BLaER1 (cell line): ENCODE results near the gene NEUROD4.

Source experiments
- H3K27ac ChIP-seq: shearing (Covaris generic); formaldehyde crosslinking; 2 replicates; pipeline ENCODE4 v1.8.1; 2022
- H3K27me3 ChIP-seq: shearing (Covaris generic); formaldehyde crosslinking; 2 replicates; pipeline ENCODE4 v1.8.1; 2022
- H3K36me3 ChIP-seq: shearing (Covaris generic); formaldehyde crosslinking; 2 replicates; pipeline ENCODE4 v1.8.1; 2022
- H3K4me1 ChIP-seq: shearing (Covaris generic); formaldehyde crosslinking; 2 replicates; pipeline ENCODE4 v1.8.1; 2022
- H3K4me2 ChIP-seq: shearing (Covaris generic); formaldehyde crosslinking; 2 replicates; pipeline ENCODE4 v1.8.1; 2022
- H3K4me3 ChIP-seq: shearing (Covaris generic); formaldehyde crosslinking; 2 replicates; pipeline ENCODE4 v1.8.1; 2022
- H3K9ac ChIP-seq: shearing (Covaris generic); formaldehyde crosslinking; 2 replicates; pipeline ENCODE4 v1.8.1; 2022
- H3K9me3 ChIP-seq: shearing (Covaris generic); formaldehyde crosslinking; 2 replicates; pipeline ENCODE4 v1.8.1; 2022
- H4K20me1 ChIP-seq: shearing (Covaris generic); formaldehyde crosslinking; 2 replicates; pipeline ENCODE4 v1.8.1; 2022
- Cebpa-rat ChIP-seq: shearing (Covaris generic); IDR thresholded peaks from 2 replicates; pipeline ENCODE4 v1.8.1; 2022

NEUROD4 gene

GRCh38 chr12:55019784-55020183, at the start of gene NEUROD4:
TSS of gene NEUROD4 (plus strand) at chr12:55019974. CDS start at chr12:55026440, 6,466 bp downstream.
- Histone ChIP-seq H3K4me2 (no peak within 1 kb of the TSS), H3K9ac (no peak within 1 kb of the TSS), H3K4me3 (no peak within 1 kb of the TSS), H3K36me3 (no peaks in the 10 kb centered on the region), H3K4me1 (peaks cover 10% of the 10 kb centered on the region), H3K27ac (no peak within 1 kb of the TSS), H4K20me1 (no peaks in the 10 kb centered on the region), H3K27me3 (no peaks in the 10 kb centered on the region), H3K9me3 (no peaks in the 10 kb centered on the region)
- TF ChIP-seq Cebpa-rat: no peak

- H3K9ac ChIP-seq: no peak overlapping the region
- no peaks in the 10 kb centered on the region for H3K9me3 ChIP-seq
- H3K4me1 ChIP-seq: peaks cover 13% of the 10 kb centered on the region
- H3K27ac ChIP-seq: no peak overlapping the region
- no peak overlapping the region for H3K4me3 ChIP-seq
- no peak for TF ChIP-seq Cebpa-rat
- H3K36me3 ChIP-seq: no peaks in the 10 kb centered on the region
- H3K27me3 ChIP-seq: no peaks in the 10 kb centered on the region
- no peaks in the 10 kb centered on the region for H4K20me1 ChIP-seq
- H3K4me2 ChIP-seq: no peak overlapping the region
These were observed 49.0 kb upstream of the NEUROD4 start for GRCh38 chr12:54970741-54971140.

GRCh38 chr12:54973556-54973955, 46.2 kb upstream of the NEUROD4 start:
- no peaks in the 10 kb centered on the region for H3K9me3 ChIP-seq
- TF ChIP-seq Cebpa-rat: no peak
- no peak overlapping the region for H3K4me3 ChIP-seq
- H3K4me1 ChIP-seq: no peaks in the 10 kb centered on the region
- no peaks in the 10 kb centered on the region for H3K27me3 ChIP-seq
- H4K20me1 ChIP-seq: no peaks in the 10 kb centered on the region
- H3K9ac ChIP-seq: no peak overlapping the region
- H3K4me2 ChIP-seq: no peak overlapping the region
- no peak overlapping the region for H3K27ac ChIP-seq
- H3K36me3 ChIP-seq: no peaks in the 10 kb centered on the region

- no peak overlapping the region for H3K9ac ChIP-seq
- H4K20me1 ChIP-seq: no peaks in the 10 kb centered on the region
- no peak overlapping the region for H3K27ac ChIP-seq
- no peak for TF ChIP-seq Cebpa-rat
- H3K27me3 ChIP-seq: no peaks in the 10 kb centered on the region
- no peaks in the 10 kb centered on the region for H3K9me3 ChIP-seq
- no peak overlapping the region for H3K4me3 ChIP-seq
- no peaks in the 10 kb centered on the region for H3K36me3 ChIP-seq
- no peak overlapping the region for H3K4me2 ChIP-seq
- H3K4me1 ChIP-seq: no peaks in the 10 kb centered on the region
These were observed 45.5 kb upstream of the NEUROD4 start for GRCh38 chr12:54974279-54974678.

- Histone ChIP-seq H3K4me2 (no peak overlapping the region), H3K4me1 (no peaks in the 10 kb centered on the region), H3K36me3 (no peaks in the 10 kb centered on the region)
These were observed 44.5 kb upstream of the NEUROD4 start for GRCh38 chr12:54975272-54975671.

GRCh38 chr12:54975875-54976274, 43.9 kb upstream of the NEUROD4 start:
- H3K4me2 ChIP-seq: no peak overlapping the region
- H4K20me1 ChIP-seq: no peaks in the 10 kb centered on the region
- no peaks in the 10 kb centered on the region for H3K36me3 ChIP-seq
- H3K4me1 ChIP-seq: no peaks in the 10 kb centered on the region
- no peaks in the 10 kb centered on the region for H3K27me3 ChIP-seq
- TF ChIP-seq Cebpa-rat: no peak
- H3K4me3 ChIP-seq: no peak overlapping the region
- H3K9me3 ChIP-seq: no peaks in the 10 kb centered on the region
- no peak overlapping the region for H3K9ac ChIP-seq
- no peak overlapping the region for H3K27ac ChIP-seq

More at GRCh38 chr12:54975272-54975671, 44.5 kb upstream of the NEUROD4 start:
- no peaks in the 10 kb centered on the region for H4K20me1 ChIP-seq
- H3K27ac ChIP-seq: no peak overlapping the region
- no peak overlapping the region for H3K9ac ChIP-seq
- TF ChIP-seq Cebpa-rat: no peak
- H3K9me3 ChIP-seq: no peaks in the 10 kb centered on the region
- no peaks in the 10 kb centered on the region for H3K27me3 ChIP-seq
- no peak overlapping the region for H3K4me3 ChIP-seq

- H4K20me1 ChIP-seq: no peaks in the 10 kb centered on the region
- no peaks in the 10 kb centered on the region for H3K9me3 ChIP-seq
- TF ChIP-seq Cebpa-rat: no peak
- H3K9ac ChIP-seq: no peak overlapping the region
- no peaks in the 10 kb centered on the region for H3K4me1 ChIP-seq
- H3K27me3 ChIP-seq: no peaks in the 10 kb centered on the region
- H3K4me2 ChIP-seq: no peak overlapping the region
- H3K27ac ChIP-seq: no peak overlapping the region
- no peaks in the 10 kb centered on the region for H3K36me3 ChIP-seq
- H3K4me3 ChIP-seq: no peak overlapping the region
These were observed 42.6 kb upstream of the NEUROD4 start for GRCh38 chr12:54977155-54977554.

GRCh38 chr12:54977857-54978256, 41.9 kb upstream of the NEUROD4 start:
- H3K27ac ChIP-seq: no peak overlapping the region
- no peak overlapping the region for H3K9ac ChIP-seq
- TF ChIP-seq Cebpa-rat: no peak
- H3K4me2 ChIP-seq: 0 out of 2 replicates have a peak overlapping the region, but pooled peaks have one; percentile 1
- no peaks in the 10 kb centered on the region for H4K20me1 ChIP-seq
- no peaks in the 10 kb centered on the region for H3K4me1 ChIP-seq
- no peaks in the 10 kb centered on the region for H3K36me3 ChIP-seq
- H3K27me3 ChIP-seq: no peaks in the 10 kb centered on the region
- no peak overlapping the region for H3K4me3 ChIP-seq
- H3K9me3 ChIP-seq: no peaks in the 10 kb centered on the region

- no peak overlapping the region for H3K9ac ChIP-seq
- H3K4me2 ChIP-seq: no peak overlapping the region
- no peak overlapping the region for H3K4me3 ChIP-seq
- H3K9me3 ChIP-seq: no peaks in the 10 kb centered on the region
- no peaks in the 10 kb centered on the region for H3K27me3 ChIP-seq
- peaks cover 17% of the 10 kb centered on the region for H3K4me1 ChIP-seq
- no peaks in the 10 kb centered on the region for H3K36me3 ChIP-seq
- TF ChIP-seq Cebpa-rat: no peak
- H4K20me1 ChIP-seq: no peaks in the 10 kb centered on the region
- no peak overlapping the region for H3K27ac ChIP-seq
These were observed 39.4 kb upstream of the NEUROD4 start for GRCh38 chr12:54980341-54980740.

- Histone ChIP-seq H3K36me3 (no peaks in the 10 kb centered on the region), H3K4me3 (no peak overlapping the region), H3K9ac (no peak overlapping the region), H4K20me1 (no peaks in the 10 kb centered on the region), H3K4me1 (peaks cover 19% of the 10 kb centered on the region), H3K4me2 (no peak overlapping the region), H3K9me3 (no peaks in the 10 kb centered on the region), H3K27ac (no peak overlapping the region), H3K27me3 (no peaks in the 10 kb centered on the region)
- TF ChIP-seq Cebpa-rat: no peak
These were observed 38.0 kb upstream of the NEUROD4 start for GRCh38 chr12:54981796-54982195.

- H3K4me2 ChIP-seq: peak overlapping the region; percentile 65; the same call in 1 of the 2 replicates
- no peaks in the 10 kb centered on the region for H3K9me3 ChIP-seq
- no peak for TF ChIP-seq Cebpa-rat
- no peak overlapping the region for H3K27ac ChIP-seq
- H3K9ac ChIP-seq: no peak overlapping the region
- H3K36me3 ChIP-seq: no peaks in the 10 kb centered on the region
- H3K27me3 ChIP-seq: no peaks in the 10 kb centered on the region
- H3K4me3 ChIP-seq: no peak overlapping the region
- H3K4me1 ChIP-seq: peaks cover 22% of the 10 kb centered on the region
- H4K20me1 ChIP-seq: no peaks in the 10 kb centered on the region
These were observed 36.2 kb upstream of the NEUROD4 start for GRCh38 chr12:54983536-54984101.
